Measurements from ENCODE around the gene RNU1-2. TPM values are rescaled to one million over a fixed set of nuclear protein-coding genes. Genes with fewer than 3 reads are reported as not detected.
"Not testable (repeated sequence)": the region's sequence is repeated elsewhere in the genome, so short reads cannot be mapped to it uniquely, and the experiment has no call there.

The RNU1-2 gene
- total RNA-seq, 2 experiments from 2014 or later = 1,730 to 2,232 TPM

- H3K9me3 Mint-ChIP-seq (ENCODE audit: insufficient read depth); H3K27me3 Mint-ChIP-seq (ENCODE audit: low read depth); ATAC-seq; DNase-seq; CTCF ChIA-PET; H3K36me3 Mint-ChIP-seq (ENCODE audit: low read depth): not testable (repeated sequence)
- peak overlapping the region; percentile 80 for H3K27ac Mint-ChIP-seq
- POLR2A ChIA-PET = interaction anchor here (1.3 to 3.8 kb wide), 2 partner anchors 10 to 19 kb away, joined by 4 to 24 read pairs; partner anchors contain the start of gene RNU1-2
- H3K4me3 Mint-ChIP-seq = peak overlapping the region; percentile 86
- peaks cover 25% of the 10 kb centered on the region for H3K4me1 Mint-ChIP-seq (ENCODE audit: low read depth)
Measured at GRCh38 chr1:16914928-16915626, 19.3 kb downstream of the RNU1-2 start.

GRCh38 chr1:16915627-16915973, 19.8 kb downstream of the RNU1-2 start:
- no peaks in the 10 kb centered on the region for H3K36me3 Mint-ChIP-seq (ENCODE audit: low read depth)
- H3K27ac Mint-ChIP-seq = no peak overlapping the region
- H3K27me3 Mint-ChIP-seq (ENCODE audit: low read depth) = no peaks in the 10 kb centered on the region
- ChIA-PET CTCF (no interaction called here), POLR2A (interaction anchor here (3.8 kb wide), 1 partner anchor 11 kb away, joined by 24 read pairs; no protein-coding TSS in a partner anchor)
- peaks cover 25% of the 10 kb centered on the region for H3K4me1 Mint-ChIP-seq (ENCODE audit: low read depth)
- no peak for ATAC-seq
- DNase-seq = no peak
- H3K4me3 Mint-ChIP-seq = peak overlapping the region; percentile 86
- H3K9me3 Mint-ChIP-seq (ENCODE audit: insufficient read depth) = no peaks in the 10 kb centered on the region

DNA sequence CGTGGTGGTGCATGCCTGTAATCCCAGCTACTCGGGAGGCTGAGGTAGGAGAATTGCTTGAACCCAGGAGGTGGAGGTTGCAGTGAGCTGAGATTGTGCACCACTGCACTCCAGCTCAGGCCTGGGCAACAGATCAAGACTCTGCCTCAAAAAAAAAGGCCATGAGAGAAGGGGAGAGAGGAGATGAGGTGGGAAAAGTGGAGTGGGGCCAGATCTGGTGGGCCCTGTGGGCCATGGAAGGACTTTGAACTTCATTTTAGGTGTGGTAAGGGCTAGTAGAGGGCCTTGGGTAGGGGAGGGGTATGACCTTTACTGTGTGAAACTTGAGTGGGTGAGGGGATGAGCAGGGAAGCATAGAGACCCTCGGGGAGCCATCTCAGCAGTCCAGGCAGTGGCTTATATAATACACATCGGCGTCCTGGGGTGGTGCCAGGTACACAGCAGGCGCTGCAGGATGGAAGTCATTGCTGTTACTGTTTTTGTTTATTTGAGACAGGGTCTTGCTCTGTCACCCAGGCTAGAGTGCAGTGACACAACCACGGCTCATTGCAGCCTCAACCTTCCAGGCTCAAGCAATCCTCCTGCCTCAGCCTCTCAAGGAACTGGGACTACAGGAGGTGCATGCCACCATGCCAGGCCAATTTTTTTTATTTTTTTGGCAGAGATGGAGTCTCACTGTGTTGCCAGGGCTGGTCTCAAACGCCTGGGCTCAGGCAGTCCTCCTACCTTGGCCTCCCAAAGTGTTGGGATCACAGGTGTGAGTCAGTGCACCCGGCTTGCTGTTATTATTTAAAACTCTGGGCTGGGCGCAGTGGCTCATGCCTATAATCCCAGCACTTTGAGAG, 20.5 kb downstream of the RNU1-2 start:
- POLR2A ChIA-PET = interaction anchor here (3.8 kb wide), 1 partner anchor 11 kb away, joined by 24 read pairs; no protein-coding TSS in a partner anchor
- H3K36me3 Mint-ChIP-seq (ENCODE audit: low read depth); ATAC-seq; CTCF ChIA-PET; H3K4me3 Mint-ChIP-seq; H3K27ac Mint-ChIP-seq; H3K9me3 Mint-ChIP-seq (ENCODE audit: insufficient read depth); H3K27me3 Mint-ChIP-seq (ENCODE audit: low read depth); DNase-seq: not testable (repeated sequence)
- H3K4me1 Mint-ChIP-seq (ENCODE audit: low read depth) = peaks cover 29% of the 10 kb centered on the region

GRCh38 chr1:16918371-16918770, 22.6 kb downstream of the RNU1-2 start:
- Mint-ChIP-seq H3K36me3 (ENCODE audit: low read depth) (no peaks in the 10 kb centered on the region), H3K27me3 (ENCODE audit: low read depth) (no peaks in the 10 kb centered on the region), H3K4me1 (ENCODE audit: low read depth) (peaks cover 35% of the 10 kb centered on the region), H3K9me3 (ENCODE audit: insufficient read depth) (no peaks in the 10 kb centered on the region), H3K27ac (no peak overlapping the region), H3K4me3 (no peak overlapping the region)
- ChIA-PET CTCF (no interaction called here), POLR2A (no interaction called here)
- no peak for ATAC-seq
- DNase-seq = no peak

DNA sequence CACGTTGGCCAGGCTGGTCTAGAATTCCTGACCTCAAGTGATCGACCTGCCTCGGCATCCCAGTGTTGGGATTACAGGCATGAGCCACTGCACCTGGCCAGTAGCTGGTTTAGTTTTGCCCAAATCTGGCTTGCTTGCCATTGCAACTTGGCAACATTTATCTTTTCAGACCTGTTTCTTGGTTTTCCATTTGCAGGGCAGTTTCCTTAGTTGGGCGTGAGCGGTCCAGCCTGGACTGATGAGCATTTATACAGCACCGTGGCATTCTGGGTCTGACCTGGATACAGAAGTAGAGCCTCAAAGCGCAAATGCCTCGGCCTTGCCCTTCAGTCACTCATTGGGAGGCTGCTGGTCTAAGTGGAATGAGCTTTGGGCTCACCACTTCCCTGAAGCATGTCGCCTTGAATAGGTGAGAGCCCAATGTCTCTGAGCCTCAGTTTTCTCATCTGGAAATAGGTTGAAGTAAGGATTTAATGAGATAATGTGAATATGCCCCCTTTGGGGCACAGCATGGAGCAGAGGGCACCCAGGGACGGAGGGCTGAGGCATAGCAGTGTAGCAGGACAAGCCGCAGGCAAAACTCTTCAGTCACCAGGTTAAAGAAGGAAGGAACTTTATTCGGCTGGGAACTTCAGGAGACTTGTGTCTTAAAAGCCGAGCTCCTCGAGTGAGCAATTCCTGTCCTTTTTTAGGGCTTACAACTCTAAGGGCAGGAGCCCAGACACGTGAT, 23.3 kb downstream of the RNU1-2 start:
- POLR2A ChIA-PET = not testable (repeated sequence)

DNA sequence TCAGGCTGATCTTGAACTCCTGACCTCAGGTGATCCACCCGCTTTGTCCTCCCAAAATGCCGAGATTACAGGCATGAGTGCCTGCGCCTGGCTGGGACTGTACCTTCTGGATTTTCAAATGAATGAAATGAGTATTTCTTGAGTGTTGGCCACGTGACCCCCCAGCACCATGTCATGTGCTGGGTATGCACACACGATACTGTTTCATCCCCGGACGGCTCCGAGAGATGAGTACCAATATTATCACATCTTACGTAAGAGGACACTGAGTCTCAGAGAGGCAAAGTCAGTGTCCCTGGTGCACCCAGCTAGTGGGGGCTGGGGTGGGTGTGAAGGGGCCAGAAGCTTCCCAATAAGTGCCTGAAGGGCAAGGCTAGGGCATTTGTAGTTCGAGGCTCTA, 25.2 kb downstream of the RNU1-2 start:
- CTCF ChIA-PET = interaction anchor here (2.1 kb wide), 1 partner anchor 39 kb away, joined by 9 read pairs; no protein-coding TSS in a partner anchor
- Mint-ChIP-seq H3K4me1 (ENCODE audit: low read depth) (peaks cover 30% of the 10 kb centered on the region), H3K4me3 (no peak overlapping the region), H3K36me3 (ENCODE audit: low read depth) (no peaks in the 10 kb centered on the region), H3K27me3 (ENCODE audit: low read depth) (no peaks in the 10 kb centered on the region), H3K9me3 (ENCODE audit: insufficient read depth) (no peaks in the 10 kb centered on the region), H3K27ac (no peak overlapping the region)
- ATAC-seq (no peak), DNase-seq (no peak)
- POLR2A ChIA-PET = no interaction called here

More for the DNA sequence above, 23.3 kb downstream of the RNU1-2 start:
- CTCF ChIA-PET; H3K9me3 Mint-ChIP-seq (ENCODE audit: insufficient read depth); DNase-seq; H3K27ac Mint-ChIP-seq; H3K4me3 Mint-ChIP-seq; H3K36me3 Mint-ChIP-seq (ENCODE audit: low read depth); ATAC-seq; H3K27me3 Mint-ChIP-seq (ENCODE audit: low read depth): not testable (repeated sequence)
- H3K4me1 Mint-ChIP-seq (ENCODE audit: low read depth) = peaks cover 31% of the 10 kb centered on the region

GRCh38 chr1:16921391-16922185, 25.8 kb downstream of the RNU1-2 start, which contains the start of gene CROCC:
CROCC (plus strand) TSS chr1:16921931; CDS start chr1:16922019, 88 bp downstream.
- DNase-seq (peak; percentile 72), ATAC-seq (peak; percentile 80)
- Mint-ChIP-seq H3K27ac (peak within 1 kb of the TSS; percentile 89), H3K27me3 (ENCODE audit: low read depth) (no peaks in the 10 kb centered on the region), H3K4me3 (peak within 1 kb of the TSS; percentile 74), H3K9me3 (ENCODE audit: insufficient read depth) (no peaks in the 10 kb centered on the region), H3K4me1 (ENCODE audit: low read depth) (peaks cover 30% of the 10 kb centered on the region), H3K36me3 (ENCODE audit: low read depth) (no peaks in the 10 kb centered on the region)
- ChIA-PET CTCF (interaction anchor here (0.6 to 2.1 kb wide), 5 partner anchors 13 to 124 kb away, joined by 3 to 9 read pairs (median 3); no protein-coding TSS in a partner anchor), POLR2A (interaction anchor here (0.9 to 1.5 kb wide), 2 partner anchors 17 to 25 kb away, joined by 7 to 8 read pairs; partner anchors contain the start of gene RNU1-2)

DNA sequence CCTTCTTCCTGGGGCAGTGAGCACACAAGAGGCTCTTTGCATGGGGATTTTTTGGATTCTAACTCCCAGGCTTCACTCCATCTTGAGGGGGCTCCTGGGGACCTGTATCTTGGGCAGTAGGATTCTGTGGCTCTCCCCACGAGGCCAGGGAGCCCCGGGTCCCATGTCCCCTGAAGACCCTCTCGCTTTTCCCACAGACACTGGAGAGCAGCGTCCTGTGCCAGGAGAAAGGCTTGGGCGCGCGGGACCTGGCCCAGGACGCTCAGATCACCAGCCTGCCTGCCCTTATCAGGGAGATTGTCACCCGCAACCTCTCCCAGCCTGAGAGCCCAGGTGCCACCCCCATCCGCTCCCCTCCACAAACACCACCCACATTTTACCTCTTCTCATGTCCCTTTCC, 26.7 kb downstream of the RNU1-2 start:
- Mint-ChIP-seq H3K36me3 (ENCODE audit: low read depth) (no peaks in the 10 kb centered on the region), H3K27ac (no peak overlapping the region), H3K4me3 (peak overlapping the region; percentile 74), H3K27me3 (ENCODE audit: low read depth) (no peaks in the 10 kb centered on the region), H3K9me3 (ENCODE audit: insufficient read depth) (no peaks in the 10 kb centered on the region), H3K4me1 (ENCODE audit: low read depth) (peaks cover 32% of the 10 kb centered on the region)
- CTCF ChIA-PET = interaction anchor here (0.6 to 2.1 kb wide), 3 partner anchors 38 to 123 kb away, joined by 3 to 9 read pairs (median 3); no protein-coding TSS in a partner anchor
- POLR2A ChIA-PET = interaction anchor here (1.5 kb wide), 1 partner anchor 26 kb away, joined by 8 read pairs; the partner anchor contains the start of gene RNU1-2
- ATAC-seq (no peak), DNase-seq (no peak)

- no peak for ATAC-seq
- Mint-ChIP-seq H3K4me1 (ENCODE audit: low read depth) (peaks cover 32% of the 10 kb centered on the region), H3K9me3 (ENCODE audit: insufficient read depth) (no peaks in the 10 kb centered on the region), H3K27ac (no peak overlapping the region), H3K36me3 (ENCODE audit: low read depth) (no peaks in the 10 kb centered on the region), H3K4me3 (no peak overlapping the region), H3K27me3 (ENCODE audit: low read depth) (no peaks in the 10 kb centered on the region)
- ChIA-PET CTCF (no interaction called here), POLR2A (interaction anchor here (1.5 kb wide), 1 partner anchor 26 kb away, joined by 8 read pairs; the partner anchor contains the start of gene RNU1-2)
- DNase-seq = no peak
Measured at GRCh38 chr1:16922885-16923431, 27.2 kb downstream of the RNU1-2 start.

DNA sequence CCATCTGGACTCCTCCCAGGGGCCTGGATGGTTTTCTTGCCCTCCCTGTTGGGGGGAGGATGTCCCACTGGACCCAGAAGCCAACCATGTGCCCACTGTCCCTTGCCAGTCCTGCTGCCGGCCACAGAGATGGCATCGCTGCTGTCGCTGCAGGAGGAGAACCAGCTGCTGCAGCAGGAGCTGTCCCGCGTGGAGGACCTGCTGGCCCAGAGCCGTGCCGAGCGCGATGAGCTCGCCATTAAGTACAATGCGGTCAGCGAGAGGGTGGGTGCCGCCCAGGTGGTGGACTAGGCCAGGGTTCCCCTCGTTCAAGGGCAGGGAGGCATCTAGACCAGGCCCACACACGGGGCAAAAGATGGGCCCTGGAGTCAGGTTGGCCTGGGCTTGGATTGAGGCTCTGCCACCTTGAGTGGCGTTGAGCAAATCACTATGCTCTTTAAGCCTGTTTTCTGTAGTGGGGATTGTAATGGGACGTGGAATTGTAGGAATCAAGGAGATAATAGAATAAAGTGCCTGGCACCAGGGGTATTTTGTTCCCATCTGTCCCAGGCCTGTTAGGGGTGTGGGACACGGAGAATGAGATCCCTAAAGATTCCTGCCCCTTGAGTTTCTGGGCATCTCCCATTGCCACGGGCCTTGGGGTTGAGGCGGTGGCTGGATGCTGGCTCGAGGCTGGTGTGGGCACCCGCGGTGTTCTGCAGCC, 28.6 kb downstream of the RNU1-2 start:
- Mint-ChIP-seq H3K36me3 (ENCODE audit: low read depth) (no peaks in the 10 kb centered on the region), H3K4me1 (ENCODE audit: low read depth) (peaks cover 32% of the 10 kb centered on the region), H3K9me3 (ENCODE audit: insufficient read depth) (no peaks in the 10 kb centered on the region), H3K27me3 (ENCODE audit: low read depth) (no peaks in the 10 kb centered on the region), H3K27ac (no peak overlapping the region), H3K4me3 (no peak overlapping the region)
- ATAC-seq (no peak), DNase-seq (no peak)
- CTCF ChIA-PET = no interaction called here
- POLR2A ChIA-PET = interaction anchor here (0.5 kb wide), 1 partner anchor 23 kb away, joined by 4 read pairs; no protein-coding TSS in a partner anchor

All from activated CD8-positive, alpha-beta T cell treated with anti-CD3 and anti-CD28 coated beads, Interleukin-2, amount 10 ng/mL, durations not matched to agents 7 days and 5 days (primary cell).